Measurements from ENCODE around the gene CREB3L2.

- TF ChIP-seq ZNF274 (IDR thresholded peaks at IDR 0.05; ENCODE audit: borderline replicate concordance, extremely low read depth, low read length) (no peak), CTCF (IDR thresholded peaks at IDR 0.05; ENCODE audit: control extremely low read depth in 1 of 3, insufficient read depth in 1 of 3, low read depth in 1 of 3, low read length in 3 of 3) (no peak), SIRT6 (IDR thresholded peaks at IDR 0.05; ENCODE audit: low read length) (no peak), RBBP5 (IDR thresholded peaks at IDR 0.05; ENCODE audit: borderline replicate concordance, low read depth, low read length) (no peak), MAX (IDR thresholded peaks at IDR 0.05) (no peak), POLR2AphosphoS5 (IDR thresholded peaks at IDR 0.05; ENCODE audit: low read depth, low read length) (no peak), EZH2 (IDR thresholded peaks at IDR 0.05; ENCODE audit: low read depth, low read length, severe bottlenecking) (no peak), BCL11A (IDR thresholded peaks at IDR 0.05; ENCODE audit: low read depth in 2 of 2, low read length in 2 of 2) (no peak), SP1 (IDR thresholded peaks at IDR 0.05; ENCODE audit: low read depth, low read length) (no peak), TBP (IDR thresholded peaks at IDR 0.05; ENCODE audit: low read depth, low read length) (no peak)
Measured at GRCh38 chr7:137923380-137923779, 78.5 kb downstream of the CREB3L2 start.
